WTC11 (cell line): ENCODE measurements around the gene CXorf65. TPM values are rescaled to one million over a fixed set of nuclear protein-coding genes. Genes with fewer than 3 reads are reported as not detected.

Experiments used
- ATAC-seq: fragments of 200-7000 bp; cut with Tn5 transposase; 2 replicates; pipeline ENCODE4 v1.10.0; 2021; ENCODE audit warnings: mild to moderate bottlenecking, moderate library complexity
- CTCF ChIA-PET: fragments of 300-600 bp; sonication (Branson Sonifier 250); formaldehyde crosslinking; loops from one replicate; lab custom pipeline; 2021; ENCODE audit warnings: antibody characterized with exemption; lab: Charles Lee
- POLR2A ChIA-PET: fragments of 350-600 bp; sonication (Branson Sonifier 250); formaldehyde crosslinking; loops from one replicate; lab custom pipeline; 2021; ENCODE audit warnings: antibody characterized with exemption; lab: Charles Lee
- DNase-seq: peaks from one replicate; pipeline ENCODE4 v3.0.0; 2021; ENCODE audit warnings: low spot score
- H3K27ac Mint-ChIP-seq: 2 replicates; pipeline ENCODE4 v1.8.0; 2021; ENCODE audit warnings: mixed read lengths
- H3K27me3 Mint-ChIP-seq: 2 replicates; pipeline ENCODE4 v1.8.0; 2021; ENCODE audit warnings: low read depth, mild to moderate bottlenecking, moderate library complexity, mixed read lengths
- H3K36me3 Mint-ChIP-seq: 2 replicates; pipeline ENCODE4 v1.8.0; 2021; ENCODE audit warnings: mixed read lengths
- H3K4me1 Mint-ChIP-seq: 2 replicates; pipeline ENCODE4 v1.8.0; 2022; ENCODE audit warnings: mixed read lengths
- H3K4me3 Mint-ChIP-seq: 2 replicates; pipeline ENCODE4 v1.8.0; 2021; ENCODE audit warnings: mild to moderate bottlenecking, moderate library complexity, mixed read lengths
- H3K9me3 Mint-ChIP-seq: 2 replicates; pipeline ENCODE4 v1.8.0; 2021; ENCODE audit warnings: mixed read lengths
- ARID4B ChIP-seq: sonication (generic); formaldehyde crosslinking; IDR thresholded peaks from 2 replicates; pipeline ENCODE4 v1.8.0; 2023; ENCODE audit warnings: missing genetic modification reagents, mild to moderate bottlenecking, borderline replicate concordance
- ATF2 ChIP-seq: sonication (generic); formaldehyde crosslinking; IDR thresholded peaks from 2 replicates; pipeline ENCODE4 v1.8.1; 2022; ENCODE audit warnings: low read depth, missing genetic modification reagents, borderline replicate concordance
- CBFB ChIP-seq: sonication (generic); formaldehyde crosslinking; IDR thresholded peaks from 2 replicates; pipeline ENCODE4 v1.8.1; 2022; ENCODE audit warnings: mild to moderate bottlenecking, low read depth, missing genetic modification reagents
- CREB1 ChIP-seq: sonication (generic); formaldehyde crosslinking; IDR thresholded peaks from 2 replicates; pipeline ENCODE4 v1.8.0; 2023; ENCODE audit warnings: mild to moderate bottlenecking, missing genetic modification reagents
- ERG ChIP-seq: fragments of 250-450 bp; sonication (Bioruptor Pico); IDR thresholded peaks from 2 replicates; pipeline ENCODE4 v1.8.0; 2021; ENCODE audit warnings: mild to moderate bottlenecking
- FOXJ3 ChIP-seq: sonication (generic); formaldehyde crosslinking; IDR thresholded peaks from 2 replicates; pipeline ENCODE4 v1.9.0; 2021; ENCODE audit warnings: missing genetic modification reagents, mild to moderate bottlenecking, borderline replicate concordance
- FOXP1 ChIP-seq: sonication (generic); formaldehyde crosslinking; IDR thresholded peaks from 2 replicates; pipeline ENCODE4 v1.8.0; 2022; ENCODE audit warnings: missing genetic modification reagents, mild to moderate bottlenecking, moderate library complexity, borderline replicate concordance
- MYBL2 ChIP-seq: sonication (generic); formaldehyde crosslinking; IDR thresholded peaks from 2 replicates; pipeline ENCODE4 v1.8.1; 2023; ENCODE audit warnings: mild to moderate bottlenecking, moderate library complexity, missing genetic modification reagents
- NFE2L1 ChIP-seq: sonication (generic); formaldehyde crosslinking; IDR thresholded peaks from 2 replicates; pipeline ENCODE4 v1.8.1; 2023; ENCODE audit warnings: missing genetic modification reagents
- NR2C2 ChIP-seq: sonication (generic); formaldehyde crosslinking; IDR thresholded peaks from 2 replicates; pipeline ENCODE4 v1.8.0; 2022; ENCODE audit warnings: mild to moderate bottlenecking, missing genetic modification reagents
- PRDM15 ChIP-seq: sonication (generic); formaldehyde crosslinking; IDR thresholded peaks from 2 replicates; pipeline ENCODE4 v1.8.0; 2022; ENCODE audit warnings: missing genetic modification reagents
- SMAD3 ChIP-seq: sonication (generic); formaldehyde crosslinking; IDR thresholded peaks from 2 replicates; pipeline ENCODE4 v1.8.0; 2022; ENCODE audit warnings: missing genetic modification reagents, mild to moderate bottlenecking, borderline replicate concordance
- SOX15 ChIP-seq: fragments of 250-450 bp; sonication (Bioruptor Pico); IDR thresholded peaks from 2 replicates; pipeline ENCODE4 v1.9.0; 2021; ENCODE audit warnings: mild to moderate bottlenecking
- TEAD1 ChIP-seq: sonication (generic); formaldehyde crosslinking; IDR thresholded peaks from 2 replicates; pipeline ENCODE4 v1.8.0; 2022; ENCODE audit warnings: mild to moderate bottlenecking, missing genetic modification reagents
- TP53 ChIP-seq: sonication (generic); formaldehyde crosslinking; IDR thresholded peaks from 2 replicates; pipeline ENCODE4 v1.8.1; 2023; ENCODE audit warnings: mild to moderate bottlenecking, missing genetic modification reagents
- ZBTB43 ChIP-seq: sonication (generic); formaldehyde crosslinking; IDR thresholded peaks from 2 replicates; pipeline ENCODE4 v1.8.1; 2023; ENCODE audit warnings: mild to moderate bottlenecking, missing genetic modification reagents
- ZNF425 ChIP-seq: fragments of 250-450 bp; sonication (Bioruptor Pico); conservative IDR thresholded peaks from 2 replicates; pipeline ENCODE4 v1.9.0; 2021; ENCODE audit warnings: mild to moderate bottlenecking
- ZNF671 ChIP-seq: fragments of 250-450 bp; sonication (Bioruptor Pico); IDR thresholded peaks from 2 replicates; pipeline ENCODE4 v1.8.0; 2021; ENCODE audit warnings: mild to moderate bottlenecking
- total RNA-seq: library from RNA; stranded (reverse); gene quantifications from 3 replicates; pipeline ENCODE4 v1.2.3, GENCODE V29; 2021

Gene CXorf65
- total RNA-seq, 1 experiment from 2014 or later: not detected

GRCh38 chrX:71098951-71099506, 7.5 kb downstream of the CXorf65 start:
- H3K4me1 Mint-ChIP-seq: peaks cover 52% of the 10 kb centered on the region
- POLR2A ChIA-PET: interaction anchor here (1.0 to 1.2 kb wide), 2 partner anchors 19 to 83 kb away, joined by 3 to 5 read pairs; partner anchors contain the start of gene MED12
- TF ChIP-seq PRDM15 (CRISPR knock-in tag) (no peak), CREB1 (no peak), ARID4B (CRISPR knock-in tag) (no peak), TP53 (CRISPR knock-in tag) (no peak), ATF2 (CRISPR knock-in tag) (no peak), NFE2L1 (no peak), ZNF425 (CRISPR knock-in tag) (no peak), ZBTB43 (CRISPR knock-in tag) (no peak), ZNF671 (CRISPR knock-in tag) (no peak), SOX15 (CRISPR knock-in tag) (no peak), MYBL2 (CRISPR knock-in tag) (no peak), FOXJ3 (CRISPR knock-in tag) (no peak), NR2C2 (CRISPR knock-in tag) (no peak), TEAD1 (CRISPR knock-in tag) (no peak), FOXP1 (no peak), SMAD3 (CRISPR knock-in tag) (no peak), CBFB (CRISPR knock-in tag) (no peak), ERG (CRISPR knock-in tag) (no peak)
- TF ChIP-seq, all 79 proteins: peak for 0
- peak; percentile 26 for DNase-seq
- Mint-ChIP-seq H3K4me3 (peak overlapping the region; percentile 69), H3K27ac (peak overlapping the region; percentile 96), H3K36me3 (0 out of 2 replicates have a peak, but pooled peaks cover 3% of the 10 kb centered on the region), H3K9me3 (no peaks in the 10 kb centered on the region), H3K27me3 (no peaks in the 10 kb centered on the region; the same call in 1 of the 2 replicates)
- CTCF ChIA-PET: interaction anchor here (0.7 to 1.1 kb wide), 5 partner anchors 9 to 155 kb away, joined by 3 to 6 read pairs (median 4); partner anchors contain the start of genes MED12 and ZMYM3
- ATAC-seq: no peak; the same call in 1 of the 2 replicates
